ENCODE measurements around the gene CHST13.

CHST13 gene

GRCh38 chr3:126488886-126489569 is 34.9 kb upstream of the CHST13 start:
- no peak for DNase-seq (ENCODE audit: low read depth, low spot score)
- no CpG with 5 or more reads among the region's 16 CpGs for WGBS (ENCODE audit: insufficient coverage, insufficient read length)
- no peaks in the 10 kb centered on the region for H3K36me3 ChIP-seq (ENCODE audit: control insufficient read depth, insufficient read depth, low read length)

DNA sequence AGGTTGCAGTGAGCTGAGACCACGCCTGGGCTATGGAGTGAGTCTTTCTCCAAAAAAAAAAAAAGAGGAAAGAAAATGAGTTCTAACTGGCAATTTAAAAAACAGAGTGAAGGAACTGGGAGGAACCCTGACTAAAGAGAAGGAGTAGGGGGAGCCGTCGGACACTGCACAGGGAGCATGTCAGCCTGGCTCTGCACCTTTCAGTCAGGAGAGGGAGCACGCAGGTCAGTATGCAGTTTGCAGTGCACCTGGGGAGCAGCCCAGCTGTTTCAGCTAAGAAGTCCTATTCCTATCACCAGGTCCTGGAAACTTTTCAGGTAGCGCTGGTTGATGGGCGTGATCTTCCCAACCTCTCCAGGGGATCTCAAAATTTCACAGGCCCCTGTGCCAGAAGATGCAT is 33.3 kb upstream of the CHST13 start:
- no peak overlapping the region for H3K4me3 ChIP-seq (ENCODE audit: low read length)
- no peak for DNase-seq (ENCODE audit: low read depth, low spot score)
- no peaks in the 10 kb centered on the region for H3K27me3 ChIP-seq (ENCODE audit: control insufficient read depth, insufficient read depth, low read length)
- H3K9me3 ChIP-seq (ENCODE audit: control insufficient read depth, insufficient read depth, low read length) = no peaks in the 10 kb centered on the region
- peaks cover 1% of the 10 kb centered on the region; the same call in 1 of the 2 replicates for H3K4me1 ChIP-seq (ENCODE audit: control insufficient read depth, insufficient read depth, low read length)
- WGBS (ENCODE audit: insufficient coverage, insufficient read length) = no CpG with 5 or more reads among the region's 6 CpGs
- H3K36me3 ChIP-seq (ENCODE audit: control insufficient read depth, insufficient read depth, low read length) = no peaks in the 10 kb centered on the region
- H3K27ac ChIP-seq (ENCODE audit: low read length) = no peak overlapping the region

More at GRCh38 chr3:126488886-126489569, 34.9 kb upstream of the CHST13 start:
- Histone ChIP-seq H3K4me3 (ENCODE audit: low read length) (no peak overlapping the region), H3K27me3 (ENCODE audit: control insufficient read depth, insufficient read depth, low read length) (no peaks in the 10 kb centered on the region), H3K4me1 (ENCODE audit: control insufficient read depth, insufficient read depth, low read length) (peaks cover 6% of the 10 kb centered on the region), H3K9me3 (ENCODE audit: control insufficient read depth, insufficient read depth, low read length) (no peaks in the 10 kb centered on the region), H3K27ac (ENCODE audit: low read length) (no peak overlapping the region)

DNA sequence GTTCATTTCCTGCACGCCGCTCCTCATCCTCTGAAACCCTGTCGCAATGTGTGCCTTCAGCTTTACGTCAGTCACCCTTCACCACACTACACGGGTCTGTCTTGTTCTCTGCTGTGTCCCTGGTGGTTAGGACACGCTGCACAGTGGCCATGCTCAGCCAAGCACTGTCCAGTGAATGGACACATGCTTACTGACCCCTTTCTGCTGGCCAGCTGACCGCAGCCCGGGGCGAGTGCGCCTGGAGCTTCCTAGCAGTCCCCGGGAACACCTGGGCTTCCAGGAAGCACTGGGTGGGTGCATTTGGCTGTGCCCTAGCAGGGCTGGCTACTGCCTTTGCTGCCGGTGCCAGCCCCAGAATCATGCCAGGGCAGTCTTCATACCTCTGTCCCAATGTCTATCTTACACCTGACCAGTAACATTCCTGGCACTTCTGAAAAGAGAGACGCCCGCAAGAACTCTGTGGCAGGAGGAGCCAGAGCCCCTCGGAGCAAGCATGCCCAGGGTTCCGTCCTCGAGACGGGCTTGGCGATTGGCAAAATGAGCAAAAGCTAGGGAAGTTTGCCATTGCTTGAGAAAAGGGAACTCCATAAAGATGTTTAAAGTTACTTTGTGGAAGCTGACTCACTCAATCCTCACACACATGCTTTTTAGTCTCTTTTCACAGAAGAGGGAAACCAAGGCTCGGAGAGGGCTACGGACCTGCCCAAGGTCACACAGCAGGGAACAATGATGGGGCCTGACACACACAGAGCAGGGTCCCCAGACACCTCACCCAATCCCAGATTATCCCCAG is 32.5 kb upstream of the CHST13 start:
- H3K4me3 ChIP-seq (ENCODE audit: low read length) = no peak overlapping the region
- no peak for DNase-seq (ENCODE audit: low read depth, low spot score)
- H3K36me3 ChIP-seq (ENCODE audit: control insufficient read depth, insufficient read depth, low read length) = no peaks in the 10 kb centered on the region
- no CpG with 5 or more reads among the region's 21 CpGs for WGBS (ENCODE audit: insufficient coverage, insufficient read length)
- no peaks in the 10 kb centered on the region for H3K9me3 ChIP-seq (ENCODE audit: control insufficient read depth, insufficient read depth, low read length)
- H3K4me1 ChIP-seq (ENCODE audit: control insufficient read depth, insufficient read depth, low read length) = peaks cover 1% of the 10 kb centered on the region; the same call in 1 of the 2 replicates
- H3K27ac ChIP-seq (ENCODE audit: low read length) = no peak overlapping the region
- no peaks in the 10 kb centered on the region for H3K27me3 ChIP-seq (ENCODE audit: control insufficient read depth, insufficient read depth, low read length)

DNA sequence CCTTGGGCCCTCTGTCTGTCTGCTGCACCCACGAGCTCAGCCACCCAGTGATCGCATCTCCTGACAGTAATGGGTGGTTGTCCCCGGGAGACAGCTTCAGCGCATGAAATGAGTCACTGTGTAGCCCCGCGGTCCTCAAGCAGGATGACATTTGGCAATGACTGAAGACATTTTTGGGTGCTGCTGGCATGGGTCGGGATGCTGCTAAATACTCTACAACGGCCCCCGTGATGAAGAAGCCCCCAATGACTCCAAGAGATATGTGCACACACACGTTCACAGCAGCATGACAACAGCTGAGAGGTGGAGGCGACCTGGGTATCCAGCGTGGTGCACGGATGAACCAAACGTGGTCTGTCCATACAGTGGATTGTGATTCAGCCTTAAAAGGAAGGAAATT is 30.9 kb upstream of the CHST13 start:
- no peaks in the 10 kb centered on the region for H3K27me3 ChIP-seq (ENCODE audit: control insufficient read depth, insufficient read depth, low read length)
- H3K4me3 ChIP-seq (ENCODE audit: low read length) = no peak overlapping the region
- 0 out of 2 replicates have a peak, but pooled peaks cover 1% of the 10 kb centered on the region for H3K4me1 ChIP-seq (ENCODE audit: control insufficient read depth, insufficient read depth, low read length)
- H3K27ac ChIP-seq (ENCODE audit: low read length) = no peak overlapping the region
- WGBS (ENCODE audit: insufficient coverage, insufficient read length) = no CpG with 5 or more reads among the region's 14 CpGs
- H3K9me3 ChIP-seq (ENCODE audit: control insufficient read depth, insufficient read depth, low read length) = no peaks in the 10 kb centered on the region
- DNase-seq (ENCODE audit: low read depth, low spot score) = no peak
- H3K36me3 ChIP-seq (ENCODE audit: control insufficient read depth, insufficient read depth, low read length) = no peaks in the 10 kb centered on the region

GRCh38 chr3:126493739-126494138 is 30.2 kb upstream of the CHST13 start:
- no CpG with 5 or more reads among the region's 9 CpGs for WGBS (ENCODE audit: insufficient coverage, insufficient read length)
- no peak for DNase-seq (ENCODE audit: low read depth, low spot score)
- Histone ChIP-seq H3K27me3 (ENCODE audit: control insufficient read depth, insufficient read depth, low read length) (no peaks in the 10 kb centered on the region), H3K4me1 (ENCODE audit: control insufficient read depth, insufficient read depth, low read length) (peaks cover 5% of the 10 kb centered on the region; the same call in 1 of the 2 replicates), H3K36me3 (ENCODE audit: control insufficient read depth, insufficient read depth, low read length) (no peaks in the 10 kb centered on the region), H3K27ac (ENCODE audit: low read length) (no peak overlapping the region), H3K9me3 (ENCODE audit: control insufficient read depth, insufficient read depth, low read length) (no peaks in the 10 kb centered on the region), H3K4me3 (ENCODE audit: low read length) (no peak overlapping the region)

- Histone ChIP-seq H3K9me3 (ENCODE audit: control insufficient read depth, insufficient read depth, low read length) (no peaks in the 10 kb centered on the region), H3K4me1 (ENCODE audit: control insufficient read depth, insufficient read depth, low read length) (peaks cover 9% of the 10 kb centered on the region; the same call in 1 of the 2 replicates), H3K27ac (ENCODE audit: low read length) (no peak overlapping the region), H3K4me3 (ENCODE audit: low read length) (no peak overlapping the region), H3K27me3 (ENCODE audit: control insufficient read depth, insufficient read depth, low read length) (no peaks in the 10 kb centered on the region), H3K36me3 (ENCODE audit: control insufficient read depth, insufficient read depth, low read length) (no peaks in the 10 kb centered on the region)
- WGBS (ENCODE audit: insufficient coverage, insufficient read length) = no CpG with 5 or more reads among the region's 12 CpGs
- DNase-seq (ENCODE audit: low read depth, low spot score) = no peak
Observed at GRCh38 chr3:126494204-126494969, 29.6 kb upstream of the CHST13 start.

GRCh38 chr3:126494970-126495230 is 29.1 kb upstream of the CHST13 start:
- H3K27ac ChIP-seq (ENCODE audit: low read length) = no peak overlapping the region
- H3K9me3 ChIP-seq (ENCODE audit: control insufficient read depth, insufficient read depth, low read length) = no peaks in the 10 kb centered on the region
- H3K4me1 ChIP-seq (ENCODE audit: control insufficient read depth, insufficient read depth, low read length) = peaks cover 10% of the 10 kb centered on the region; the same call in 1 of the 2 replicates
- no peaks in the 10 kb centered on the region for H3K27me3 ChIP-seq (ENCODE audit: control insufficient read depth, insufficient read depth, low read length)
- no peaks in the 10 kb centered on the region for H3K36me3 ChIP-seq (ENCODE audit: control insufficient read depth, insufficient read depth, low read length)
- WGBS (ENCODE audit: insufficient coverage, insufficient read length) = no CpG with 5 or more reads among the region's 6 CpGs
- DNase-seq (ENCODE audit: low read depth, low spot score) = no peak
- H3K4me3 ChIP-seq (ENCODE audit: low read length) = no peak overlapping the region

DNA sequence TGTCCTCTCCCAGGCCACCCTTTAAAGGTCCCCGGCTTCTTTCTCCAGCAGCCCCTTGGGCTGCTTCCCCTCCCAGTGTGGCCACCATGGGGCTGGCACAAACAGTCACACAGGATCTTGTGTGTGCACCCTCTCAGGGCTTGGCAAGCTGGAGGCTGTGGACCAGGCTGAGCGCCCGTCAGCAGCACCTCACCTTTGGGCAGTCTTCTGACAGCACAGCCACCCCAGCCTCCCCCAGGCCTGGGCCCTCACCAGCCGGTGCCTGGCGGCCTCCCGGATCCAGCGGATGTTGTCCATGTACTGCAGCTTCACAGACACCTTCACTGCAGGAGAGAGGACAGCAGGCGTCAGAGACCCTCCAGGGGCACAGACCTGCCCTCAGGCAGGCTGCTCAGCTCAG is 28.2 kb upstream of the CHST13 start:
- Histone ChIP-seq H3K4me3 (ENCODE audit: low read length) (no peak overlapping the region), H3K36me3 (ENCODE audit: control insufficient read depth, insufficient read depth, low read length) (no peaks in the 10 kb centered on the region), H3K27me3 (ENCODE audit: control insufficient read depth, insufficient read depth, low read length) (no peaks in the 10 kb centered on the region), H3K9me3 (ENCODE audit: control insufficient read depth, insufficient read depth, low read length) (no peaks in the 10 kb centered on the region), H3K4me1 (ENCODE audit: control insufficient read depth, insufficient read depth, low read length) (peaks cover 14% of the 10 kb centered on the region; the same call in 1 of the 2 replicates), H3K27ac (ENCODE audit: low read length) (no peak overlapping the region)
- no CpG with 5 or more reads among the region's 8 CpGs for WGBS (ENCODE audit: insufficient coverage, insufficient read length)
- no peak for DNase-seq (ENCODE audit: low read depth, low spot score)

- H3K4me1 ChIP-seq (ENCODE audit: control insufficient read depth, insufficient read depth, low read length) = peaks cover 18% of the 10 kb centered on the region
- no peaks in the 10 kb centered on the region for H3K36me3 ChIP-seq (ENCODE audit: control insufficient read depth, insufficient read depth, low read length)
- no peaks in the 10 kb centered on the region for H3K9me3 ChIP-seq (ENCODE audit: control insufficient read depth, insufficient read depth, low read length)
- no peak for DNase-seq (ENCODE audit: low read depth, low spot score)
- no peak overlapping the region for H3K27ac ChIP-seq (ENCODE audit: low read length)
- WGBS (ENCODE audit: insufficient coverage, insufficient read length) = no CpG with 5 or more reads among the region's 21 CpGs
- no peaks in the 10 kb centered on the region for H3K27me3 ChIP-seq (ENCODE audit: control insufficient read depth, insufficient read depth, low read length)
- no peak overlapping the region for H3K4me3 ChIP-seq (ENCODE audit: low read length)
Observed at GRCh38 chr3:126496894-126497850, 26.8 kb upstream of the CHST13 start.

Measured in iPS DF 6.9 (cell line).